NCI-H2081 (cell line): Measurements from ENCODE around the gene RAB25.
"Not testable (repeated sequence)": the region's sequence is repeated elsewhere in the genome, so short reads cannot be mapped to it uniquely, and the experiment has no call there.

Source experiments
- DNase-seq, 2 experiments: peaks; one replicate each; lab custom pipeline; 2025; lab: John Stamatoyannopoulos, UW

RAB25 gene

GRCh38 chr1:156054500-156055280, 6.3 kb upstream of the RAB25 start, which contains the start of gene LAMTOR2:
TSS of gene LAMTOR2 (plus strand) at chr1:156054782. CDS start at chr1:156054890, 108 bp downstream.
- DNase-seq: peak; percentile 100

DNA sequence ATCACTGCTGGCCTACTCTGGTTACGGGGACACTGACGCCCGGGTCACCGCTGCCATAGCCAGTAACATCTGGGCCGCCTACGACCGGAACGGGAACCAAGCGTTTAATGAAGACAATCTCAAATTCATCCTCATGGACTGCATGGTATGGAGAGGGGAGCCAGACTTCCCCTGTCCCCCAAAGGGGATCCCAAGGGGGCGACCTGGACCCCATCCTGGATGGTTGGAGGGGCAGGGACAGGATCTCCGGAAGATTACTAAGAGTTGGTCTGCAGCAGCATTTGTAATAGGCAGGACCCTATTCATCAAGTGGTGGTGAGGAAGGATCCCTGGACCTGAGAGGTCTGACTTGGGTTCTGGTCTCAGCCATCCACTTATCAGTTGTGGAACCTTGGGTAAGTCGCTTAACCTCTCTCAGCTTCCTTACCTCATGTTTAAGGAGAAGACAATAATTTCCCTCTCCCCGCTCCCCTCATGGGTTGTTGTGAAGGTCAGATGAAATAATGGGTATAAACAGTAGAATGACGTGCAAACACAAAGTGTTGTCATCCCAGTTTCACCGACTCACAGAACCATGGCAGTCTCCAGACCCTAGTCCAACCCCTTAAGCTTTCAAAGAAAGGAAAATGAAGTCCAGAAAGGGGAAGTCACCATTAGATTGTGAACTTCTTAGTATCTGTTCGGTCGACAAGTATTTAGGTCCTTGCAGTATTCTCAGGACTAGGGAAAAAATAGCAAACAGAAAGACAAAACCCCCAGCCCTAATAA, 5.5 kb upstream of the RAB25 start:
- no peak for DNase-seq

DNA sequence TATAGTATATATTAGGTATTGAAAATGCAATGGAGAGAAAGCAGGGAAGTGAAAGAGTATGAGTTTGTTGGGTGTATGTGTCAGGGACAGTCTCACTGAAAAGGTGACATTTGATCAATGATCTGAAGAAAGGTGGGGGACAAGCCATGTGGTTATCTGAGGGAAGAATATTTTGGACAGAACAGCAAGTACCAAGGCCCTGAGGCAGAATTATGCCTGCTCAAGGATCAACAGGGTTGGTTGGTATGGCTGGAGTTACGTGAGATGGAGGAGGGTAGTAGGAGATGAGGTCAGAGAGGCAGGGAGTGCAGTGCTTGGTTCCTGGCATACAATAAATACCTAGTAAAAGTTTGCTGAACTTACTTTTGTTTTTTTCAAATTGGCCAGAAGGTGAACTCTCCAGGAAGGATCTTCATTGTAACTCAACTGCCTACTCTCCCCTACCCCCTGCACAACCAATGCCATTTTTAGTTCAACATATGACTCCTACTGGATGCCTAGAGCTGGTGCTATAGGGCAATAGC, 4.6 kb upstream of the RAB25 start:
- DNase-seq: no peak

- DNase-seq: no peak
Observed at GRCh38 chr1:156062189-156062588, 1.2 kb downstream of the RAB25 start.

GRCh38 chr1:156063997-156064285, 3.0 kb downstream of the RAB25 start:
- DNase-seq: no peak

- DNase-seq: no peak
Observed at GRCh38 chr1:156064615-156065014, 3.7 kb downstream of the RAB25 start.

GRCh38 chr1:156065212-156065611, 4.3 kb downstream of the RAB25 start:
- no peak for DNase-seq

GRCh38 chr1:156065871-156066270, 4.9 kb downstream of the RAB25 start:
- no peak for DNase-seq

DNA sequence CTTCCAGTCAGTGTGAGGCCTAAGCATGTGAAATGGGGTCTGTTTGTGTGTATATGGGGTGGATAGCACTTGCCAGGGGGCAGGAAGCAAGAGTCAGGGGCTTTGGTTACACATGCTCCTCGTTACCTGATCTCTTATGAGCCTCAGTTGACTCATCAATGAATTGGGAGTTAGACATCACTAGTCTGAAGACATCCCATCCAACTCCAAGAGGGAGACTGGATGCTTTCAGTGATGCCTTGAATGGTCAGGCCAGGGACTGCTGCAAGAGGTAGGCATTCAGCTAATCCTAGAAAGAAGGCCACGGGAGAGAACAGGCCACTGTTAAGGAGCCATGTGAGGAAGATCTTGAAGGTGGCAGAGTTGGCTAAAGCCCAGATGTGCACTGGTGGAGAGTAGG, 6.3 kb downstream of the RAB25 start:
- DNase-seq: no peak

DNA sequence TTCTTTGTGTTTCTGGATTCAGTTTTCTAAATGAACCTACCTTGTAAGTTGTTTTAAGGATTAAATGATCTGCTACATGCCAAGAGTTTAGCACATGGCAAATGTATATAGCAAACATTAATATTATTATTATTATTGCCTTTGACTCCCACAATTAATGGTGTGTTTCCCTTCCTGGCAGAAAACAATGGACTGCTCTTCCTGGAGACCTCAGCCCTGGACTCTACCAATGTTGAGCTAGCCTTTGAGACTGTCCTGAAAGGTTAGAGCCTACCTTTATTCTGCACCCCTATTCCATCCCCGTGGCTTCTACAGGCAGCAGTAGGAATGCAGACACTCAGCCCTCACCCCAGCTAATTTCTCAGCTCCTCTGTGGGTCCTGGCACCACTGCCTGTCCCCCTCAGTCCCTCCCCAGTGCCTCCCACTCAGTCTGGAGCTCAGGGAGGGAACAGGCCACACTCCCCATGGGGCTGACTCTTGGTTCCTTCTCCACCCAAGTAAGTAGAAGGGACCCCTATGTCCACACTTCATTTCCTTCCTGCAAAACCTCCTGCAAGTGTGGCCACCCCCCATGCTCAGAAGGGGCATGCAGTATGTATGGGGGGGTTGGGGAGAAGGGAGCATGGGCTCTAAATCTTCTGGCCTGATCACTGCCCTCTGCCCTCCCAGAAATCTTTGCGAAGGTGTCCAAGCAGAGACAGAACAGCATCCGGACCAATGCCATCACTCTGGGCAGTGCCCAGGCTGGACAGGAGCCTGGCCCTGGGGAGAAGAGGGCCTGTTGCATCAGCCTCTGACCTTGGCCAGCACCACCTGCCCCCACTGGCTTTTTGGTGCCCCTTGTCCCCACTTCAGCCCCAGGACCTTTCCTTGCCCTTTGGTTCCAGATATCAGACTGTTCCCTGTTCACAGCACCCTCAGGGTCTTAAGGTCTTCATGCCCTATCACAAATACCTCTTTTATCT, 8.8 kb downstream of the RAB25 start:
- DNase-seq: no peak

DNA sequence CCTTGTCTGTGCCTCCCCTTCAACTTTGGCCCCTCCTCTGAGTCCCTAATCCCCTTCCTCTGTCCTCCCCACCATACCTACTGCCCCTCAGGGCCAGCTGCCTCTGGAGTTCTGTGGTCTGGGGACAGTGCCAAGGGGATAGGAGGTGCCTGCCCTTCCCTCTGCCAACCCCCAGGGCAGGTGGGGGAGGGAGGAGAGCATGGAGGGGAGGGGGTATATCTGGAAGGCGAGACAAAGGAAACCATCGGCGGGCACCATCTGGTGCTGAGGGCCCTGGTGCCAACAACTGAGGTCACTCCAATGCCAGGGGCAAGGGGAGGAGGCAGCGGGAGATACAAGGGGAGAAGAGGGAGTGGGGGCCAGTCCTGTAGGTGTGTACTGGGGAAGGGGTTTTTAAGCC, 9.6 kb downstream of the RAB25 start:
- peak; percentile 26 to 34 for DNase-seq

DNA sequence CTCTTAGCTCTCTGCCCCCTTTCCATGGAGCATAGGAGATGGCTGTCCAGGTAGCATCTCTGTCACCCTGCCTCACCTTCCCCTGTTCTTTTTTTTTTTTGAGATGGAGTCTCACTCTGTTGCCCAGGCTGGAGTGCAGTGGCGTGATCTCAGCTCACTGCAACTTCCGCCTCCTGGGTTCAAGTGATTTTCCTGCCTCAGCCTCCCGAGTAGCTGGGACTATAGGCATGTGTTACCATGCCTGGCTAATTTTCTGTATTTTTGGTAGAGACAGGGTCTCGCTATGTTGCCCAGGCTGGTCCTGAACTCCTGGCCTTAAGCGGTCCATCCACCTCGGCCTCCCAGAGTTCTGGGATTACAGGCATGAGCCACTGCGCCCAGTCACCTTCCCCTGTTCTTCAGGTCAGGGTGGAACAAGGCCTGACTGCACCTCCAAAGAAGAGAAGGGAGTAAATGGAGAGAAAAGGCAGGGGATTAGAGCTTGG, 10.4 kb downstream of the RAB25 start:
- not testable (repeated sequence) for DNase-seq

- DNase-seq: no peak
Observed at GRCh38 chr1:156072251-156072650, 11.3 kb downstream of the RAB25 start.

DNA sequence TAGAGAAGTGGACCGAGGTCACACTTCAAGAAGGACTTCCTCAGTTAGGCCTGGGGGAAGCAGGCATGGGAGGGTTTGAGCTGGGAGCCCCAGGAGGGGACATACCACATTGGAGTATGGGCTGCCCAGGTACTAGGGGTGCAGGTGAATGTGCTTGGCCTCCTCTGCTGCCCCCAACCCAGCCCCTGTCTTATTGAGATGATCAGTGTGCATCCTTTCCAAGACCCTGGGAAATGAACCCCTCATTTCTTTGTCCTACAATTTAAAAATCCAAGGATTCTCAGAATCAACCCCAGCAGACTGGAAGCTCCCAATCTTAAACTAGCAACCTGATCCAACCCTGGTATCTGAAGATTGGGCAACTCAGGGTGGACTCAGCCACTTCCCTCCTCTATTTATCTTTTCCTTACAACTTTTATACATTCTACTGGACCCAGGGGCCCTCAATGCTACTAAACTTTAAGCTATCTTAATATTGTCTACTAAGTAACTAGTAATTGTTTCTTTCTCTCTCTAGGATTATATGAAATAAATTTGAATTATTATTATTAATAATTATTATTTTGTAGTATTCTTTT, 12.2 kb downstream of the RAB25 start:
- no peak for DNase-seq

DNA sequence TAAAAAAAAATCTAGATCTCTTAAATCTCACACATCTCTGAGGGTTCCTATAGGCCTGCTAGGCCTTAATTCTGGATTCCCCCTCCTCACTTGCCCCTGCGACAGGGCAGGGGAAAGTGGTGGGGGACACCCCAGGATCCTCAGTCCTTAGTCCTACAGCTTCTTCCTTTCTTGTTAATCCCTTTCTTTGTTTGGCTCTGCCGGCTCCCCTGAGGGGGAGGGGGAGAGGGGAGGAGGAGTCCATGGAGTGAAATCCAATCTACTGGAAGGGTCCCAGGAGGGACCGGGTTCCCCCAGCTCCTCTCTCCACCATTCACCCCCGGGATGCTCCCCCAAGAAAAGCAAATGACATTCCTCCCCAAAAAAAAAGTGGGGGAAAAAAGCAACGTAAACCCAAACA, 12.8 kb downstream of the RAB25 start:
- no peak for DNase-seq

DNA sequence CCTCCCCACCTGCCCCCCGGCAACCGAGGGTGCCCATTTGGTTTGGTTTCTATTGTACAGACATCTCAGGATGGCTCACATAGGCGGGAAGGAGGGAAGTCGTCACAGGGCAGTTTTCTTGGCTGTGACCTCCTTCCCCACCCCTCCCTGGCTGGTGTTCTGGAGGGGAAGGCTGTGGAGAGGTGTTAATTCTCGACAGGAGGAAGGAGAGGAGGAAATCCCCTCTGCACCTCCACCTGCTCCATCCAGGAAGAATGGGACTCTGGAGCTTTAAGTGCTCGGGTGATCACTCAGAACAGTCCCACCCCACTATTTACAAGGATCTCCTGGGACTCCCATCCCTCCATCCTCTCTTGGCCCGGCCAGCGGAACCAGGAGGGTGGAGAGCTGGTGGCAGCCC, 13.7 kb downstream of the RAB25 start:
- no peak for DNase-seq

GRCh38 chr1:156075162-156075561, 14.2 kb downstream of the RAB25 start:
- no peak for DNase-seq

- DNase-seq: no peak
Observed at GRCh38 chr1:156075775-156076204, 14.8 kb downstream of the RAB25 start.

DNA sequence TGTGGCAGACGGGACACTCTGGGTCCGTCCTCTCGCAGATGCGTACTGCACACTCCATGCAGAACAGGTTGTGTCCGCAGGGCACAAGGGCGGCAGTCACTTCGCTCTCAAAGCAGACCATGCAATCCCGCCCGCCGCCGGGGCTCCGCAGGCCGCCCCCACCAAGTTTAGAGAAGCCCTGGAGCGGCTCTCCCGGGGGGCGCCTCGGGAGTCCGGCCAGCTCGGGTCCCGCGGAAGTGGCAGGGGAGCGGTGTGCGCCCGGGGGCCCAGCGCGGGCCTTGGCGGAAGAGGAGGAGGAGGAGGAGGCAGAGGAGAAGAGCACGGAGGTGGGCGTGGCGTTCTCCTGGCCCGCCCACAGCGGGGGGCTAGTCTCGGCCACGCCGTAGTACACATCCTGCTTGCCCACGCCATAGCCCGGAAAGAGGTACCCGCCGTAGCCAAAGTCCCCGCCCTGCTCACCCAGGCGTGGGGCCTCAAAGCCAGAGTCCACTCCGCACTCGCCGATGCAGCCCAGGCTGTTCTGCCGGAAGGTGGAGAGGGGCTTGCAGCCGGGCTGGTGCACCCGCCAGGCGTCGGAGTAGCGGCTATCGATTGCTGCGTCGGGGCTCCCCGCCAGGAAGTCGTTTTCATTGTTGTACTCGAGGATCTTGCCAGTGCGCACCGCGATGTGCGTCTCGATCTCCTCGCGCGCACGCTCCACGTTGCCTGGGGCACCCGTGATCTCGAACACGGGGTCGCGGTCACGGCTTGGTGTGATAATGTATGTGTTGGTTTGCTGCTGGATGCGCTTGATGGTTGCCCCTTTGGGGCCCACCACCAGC, 15.9 kb downstream of the RAB25 start:
- DNase-seq: no peak

- no peak for DNase-seq
Observed at GRCh38 chr1:156077430-156077760, 16.4 kb downstream of the RAB25 start.

- DNase-seq: no peak
Observed at GRCh38 chr1:156078728-156079127, 17.8 kb downstream of the RAB25 start.
